ENCODE measurements around the gene SMAD7.

The SMAD7 gene

GRCh38 chr18:48959551-48959920 lies 8.8 kb upstream of the SMAD7 start:
- H3K27ac ChIP-seq, result no peak overlapping the region
- DNase-seq, result no peak
- H3K27me3 ChIP-seq (ENCODE audit: insufficient read depth, low read depth, severe bottlenecking), result no peaks in the 10 kb centered on the region
- H3K4me3 ChIP-seq (ENCODE audit: low read depth, low read length), result no peak overlapping the region
- TF ChIP-seq CTCF (IDR thresholded peaks at IDR 0.05; ENCODE audit: low read depth, low read length), result no peak
- H3K9me3 ChIP-seq (ENCODE audit: severe bottlenecking), result no peaks in the 10 kb centered on the region
- H3K36me3 ChIP-seq, result no peaks in the 10 kb centered on the region

GRCh38 chr18:48958951-48959350 lies 8.2 kb upstream of the SMAD7 start:
- Histone ChIP-seq H3K27me3 (ENCODE audit: insufficient read depth, low read depth, severe bottlenecking) (no peaks in the 10 kb centered on the region), H3K27ac (no peak overlapping the region), H3K9me3 (ENCODE audit: severe bottlenecking) (no peaks in the 10 kb centered on the region), H3K36me3 (no peaks in the 10 kb centered on the region), H3K4me3 (ENCODE audit: low read depth, low read length) (no peak overlapping the region)
- no peak for DNase-seq
- TF ChIP-seq CTCF (IDR thresholded peaks at IDR 0.05; ENCODE audit: low read depth, low read length), result no peak

GRCh38 chr18:48957616-48958015 lies 6.9 kb upstream of the SMAD7 start:
- no peaks in the 10 kb centered on the region for H3K9me3 ChIP-seq (ENCODE audit: severe bottlenecking)
- H3K36me3 ChIP-seq, result no peaks in the 10 kb centered on the region
- no peak overlapping the region for H3K27ac ChIP-seq
- DNase-seq, result no peak
- no peak overlapping the region for H3K4me3 ChIP-seq (ENCODE audit: low read depth, low read length)
- no peak for TF ChIP-seq CTCF (IDR thresholded peaks at IDR 0.05; ENCODE audit: low read depth, low read length)
- no peaks in the 10 kb centered on the region for H3K27me3 ChIP-seq (ENCODE audit: insufficient read depth, low read depth, severe bottlenecking)

GRCh38 chr18:48957136-48957535 lies 6.4 kb upstream of the SMAD7 start:
- H3K4me3 ChIP-seq (ENCODE audit: low read depth, low read length), result no peak overlapping the region

GRCh38 chr18:48956356-48956755 lies 5.6 kb upstream of the SMAD7 start:
- DNase-seq, result no peak
- Histone ChIP-seq H3K27me3 (ENCODE audit: insufficient read depth, low read depth, severe bottlenecking) (no peaks in the 10 kb centered on the region), H3K9me3 (ENCODE audit: severe bottlenecking) (no peaks in the 10 kb centered on the region), H3K27ac (no peak overlapping the region), H3K4me3 (ENCODE audit: low read depth, low read length) (no peak overlapping the region), H3K36me3 (no peaks in the 10 kb centered on the region; the same call in 1 of the 2 replicates)
- no peak for TF ChIP-seq CTCF (IDR thresholded peaks at IDR 0.05; ENCODE audit: low read depth, low read length)

More at GRCh38 chr18:48957136-48957535, 6.4 kb upstream of the SMAD7 start:
- no peak for DNase-seq
- no peak for TF ChIP-seq CTCF (IDR thresholded peaks at IDR 0.05; ENCODE audit: low read depth, low read length)
- H3K36me3 ChIP-seq, result no peaks in the 10 kb centered on the region
- no peaks in the 10 kb centered on the region for H3K9me3 ChIP-seq (ENCODE audit: severe bottlenecking)
- no peaks in the 10 kb centered on the region for H3K27me3 ChIP-seq (ENCODE audit: insufficient read depth, low read depth, severe bottlenecking)
- no peak overlapping the region for H3K27ac ChIP-seq

GRCh38 chr18:48955830-48956261 lies 5.1 kb upstream of the SMAD7 start:
- no peaks in the 10 kb centered on the region for H3K27me3 ChIP-seq (ENCODE audit: insufficient read depth, low read depth, severe bottlenecking)
- DNase-seq, result no peak
- no peak overlapping the region for H3K4me3 ChIP-seq (ENCODE audit: low read depth, low read length)
- H3K36me3 ChIP-seq, result no peaks in the 10 kb centered on the region; the same call in 1 of the 2 replicates
- H3K9me3 ChIP-seq (ENCODE audit: severe bottlenecking), result no peaks in the 10 kb centered on the region
- 0 out of 2 replicates have a peak, but pooled peaks have one; percentile 1 for TF ChIP-seq CTCF (IDR thresholded peaks at IDR 0.05; ENCODE audit: low read depth, low read length)
- no peak overlapping the region for H3K27ac ChIP-seq

Measured in WERI-Rb-1 (cell line).